ENCODE results near the gene GMDS. TPM values are rescaled to one million over a fixed set of nuclear protein-coding genes. Genes with fewer than 3 reads are reported as not detected.

The GMDS gene
- total RNA-seq, 1 experiment from 2014 or later: 7.9 TPM

- no peak for DNase-seq (ENCODE audit: low read depth in 1 of 2, low spot score in 2 of 2)
- no peak overlapping the region for H3K27ac ChIP-seq
- H3K4me1 ChIP-seq (replicated peaks): no peaks in the 10 kb centered on the region
- H3K4me3 ChIP-seq: no peak overlapping the region
- H3K27me3 ChIP-seq (replicated peaks): no peaks in the 10 kb centered on the region
- H3K36me3 ChIP-seq: 0 out of 2 replicates have a peak, but pooled peaks cover 2% of the 10 kb centered on the region
- no peaks in the 10 kb centered on the region for H3K9me3 ChIP-seq (replicated peaks)
These were observed 594.0 kb downstream of the GMDS start for GRCh38 chr6:1651362-1651761.

DNA sequence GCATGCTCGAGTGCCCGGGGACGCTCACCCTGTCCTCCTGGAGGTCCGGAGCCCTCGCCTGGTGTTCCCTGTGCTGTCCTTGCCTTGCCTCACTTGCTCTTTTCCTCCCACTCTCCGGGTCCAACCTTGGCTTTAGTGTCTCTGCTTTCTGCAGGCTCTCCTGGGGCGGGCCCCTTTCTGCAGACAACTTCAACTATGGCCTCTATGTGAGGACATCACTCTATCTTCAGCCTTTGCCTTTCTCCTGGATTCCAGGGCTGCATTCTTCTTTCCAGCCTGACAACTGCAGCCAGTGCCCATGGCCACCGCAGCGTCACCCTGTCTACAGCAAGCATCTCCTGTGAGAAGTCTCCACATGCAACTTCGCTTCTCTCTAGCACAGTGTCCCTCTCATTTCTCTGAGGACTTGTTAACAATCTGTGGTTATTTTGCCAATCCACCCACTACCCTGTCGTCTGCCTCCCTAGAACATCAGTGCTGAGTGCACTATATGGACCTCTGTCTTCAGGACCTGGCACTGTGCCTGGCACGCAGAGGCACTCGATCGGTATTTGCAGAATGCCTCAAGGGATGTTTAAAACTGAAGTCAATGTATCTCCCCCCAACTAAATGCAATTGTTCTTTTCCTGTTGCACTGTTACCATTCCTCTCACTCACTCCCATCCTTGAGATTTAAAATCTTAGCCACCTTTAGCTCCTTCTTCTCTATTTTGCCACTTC, 599.8 kb downstream of the GMDS start:
- no peaks in the 10 kb centered on the region for H3K36me3 ChIP-seq
- no peaks in the 10 kb centered on the region for H3K27me3 ChIP-seq (replicated peaks)
- H3K4me3 ChIP-seq: no peak overlapping the region
- H3K4me1 ChIP-seq (replicated peaks): no peaks in the 10 kb centered on the region
- H3K27ac ChIP-seq: no peak overlapping the region
- H3K9me3 ChIP-seq (replicated peaks): no peaks in the 10 kb centered on the region
- DNase-seq (ENCODE audit: low read depth in 1 of 2, low spot score in 2 of 2): no peak

DNA sequence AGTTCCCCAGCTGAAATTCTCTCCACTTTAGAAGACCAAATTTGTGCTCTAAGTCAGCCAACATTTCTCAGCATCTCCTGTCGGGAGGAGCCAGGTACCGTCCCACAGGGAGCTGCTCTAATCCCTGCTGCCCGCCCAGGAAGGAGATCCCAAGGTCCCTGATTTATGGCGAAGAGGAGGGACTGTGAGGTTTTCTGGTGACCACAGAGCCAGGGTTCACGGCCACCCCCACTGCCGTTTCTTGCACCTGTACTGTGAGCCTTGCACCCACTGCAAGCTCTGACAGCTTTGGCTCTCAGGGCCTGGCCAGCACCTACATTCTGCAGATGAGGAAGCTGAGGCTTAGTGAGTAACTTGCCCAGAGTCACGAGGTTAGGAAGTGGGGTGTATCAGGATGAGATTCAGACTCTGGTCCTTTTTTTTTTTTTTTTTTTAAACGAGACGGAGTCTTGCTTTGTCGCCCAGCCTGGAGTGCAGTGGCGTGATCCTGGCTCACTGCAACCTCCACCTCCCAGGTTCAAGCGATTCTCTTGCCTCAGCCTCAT, 600.8 kb downstream of the GMDS start:
- no peaks in the 10 kb centered on the region for H3K9me3 ChIP-seq (replicated peaks)
- no peaks in the 10 kb centered on the region for H3K36me3 ChIP-seq
- no peaks in the 10 kb centered on the region for H3K27me3 ChIP-seq (replicated peaks)
- no peaks in the 10 kb centered on the region for H3K4me1 ChIP-seq (replicated peaks)
- DNase-seq (ENCODE audit: low read depth in 1 of 2, low spot score in 2 of 2): no peak
- no peak overlapping the region for H3K27ac ChIP-seq
- no peak overlapping the region for H3K4me3 ChIP-seq

DNA sequence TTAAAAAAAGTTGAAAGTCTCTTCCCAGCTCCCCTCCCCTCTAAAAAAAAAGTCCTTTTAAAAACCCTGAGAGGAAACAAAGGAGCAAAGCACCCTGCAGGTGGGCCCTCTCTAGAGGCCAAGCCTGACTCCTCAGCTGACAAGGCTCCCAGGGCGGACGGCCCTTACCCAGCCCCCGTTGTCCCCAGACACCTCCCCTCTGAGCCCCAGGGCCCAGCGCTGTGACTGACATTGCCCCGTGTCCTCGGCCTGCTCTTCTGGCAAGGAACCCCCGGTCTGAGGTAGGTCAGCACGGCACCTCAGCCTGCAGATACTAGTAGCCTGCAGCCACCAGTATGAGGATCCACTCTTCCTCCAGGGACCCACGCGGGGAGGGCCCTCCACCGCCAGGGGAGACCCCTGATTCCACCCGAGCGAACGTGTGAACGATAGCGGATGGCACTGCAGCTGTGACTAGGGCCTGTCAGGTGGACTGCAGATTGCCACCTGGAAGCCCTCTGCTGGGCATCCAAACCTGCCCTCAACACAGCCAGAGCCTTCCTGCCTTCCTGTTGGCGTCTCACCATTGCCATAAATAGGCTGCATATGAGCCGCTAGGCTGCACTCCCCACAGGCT, 601.5 kb downstream of the GMDS start:
- Histone ChIP-seq H3K4me1 (replicated peaks) (no peaks in the 10 kb centered on the region), H3K9me3 (replicated peaks) (no peaks in the 10 kb centered on the region), H3K27ac (no peak overlapping the region), H3K36me3 (no peaks in the 10 kb centered on the region), H3K4me3 (no peak overlapping the region), H3K27me3 (replicated peaks) (no peaks in the 10 kb centered on the region)
- no peak for DNase-seq (ENCODE audit: low read depth in 1 of 2, low spot score in 2 of 2)

DNA sequence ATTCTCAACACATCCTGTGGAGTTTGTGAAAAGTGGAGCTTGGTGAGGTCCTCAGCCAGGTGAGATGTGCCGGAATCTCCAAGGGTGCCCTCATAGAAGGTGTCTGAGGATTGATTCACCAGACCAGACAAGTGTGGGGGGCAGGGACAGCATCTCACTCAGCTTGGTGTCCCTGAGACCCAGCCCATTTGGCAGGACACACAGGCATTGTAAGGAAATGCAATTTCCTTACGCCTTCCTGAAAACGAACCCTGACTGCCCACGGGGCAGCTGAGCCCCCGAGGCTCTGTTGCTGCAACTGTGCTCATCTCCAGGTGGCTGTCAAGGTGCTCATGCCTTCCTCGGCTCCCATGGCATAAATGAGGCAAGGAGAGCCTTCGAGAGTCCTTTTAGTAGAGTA, 602.3 kb downstream of the GMDS start:
- no peaks in the 10 kb centered on the region for H3K36me3 ChIP-seq
- H3K4me1 ChIP-seq (replicated peaks): no peaks in the 10 kb centered on the region
- DNase-seq (ENCODE audit: low read depth in 1 of 2, low spot score in 2 of 2): no peak
- H3K27me3 ChIP-seq (replicated peaks): no peaks in the 10 kb centered on the region
- H3K4me3 ChIP-seq: no peak overlapping the region
- H3K27ac ChIP-seq: no peak overlapping the region
- no peaks in the 10 kb centered on the region for H3K9me3 ChIP-seq (replicated peaks)

- no peak for DNase-seq (ENCODE audit: low read depth in 1 of 2, low spot score in 2 of 2)
- Histone ChIP-seq H3K27me3 (replicated peaks) (no peaks in the 10 kb centered on the region), H3K27ac (no peak overlapping the region), H3K9me3 (replicated peaks) (no peaks in the 10 kb centered on the region), H3K4me3 (no peak overlapping the region), H3K4me1 (replicated peaks) (no peaks in the 10 kb centered on the region; the same call in 1 of the 2 replicates), H3K36me3 (no peaks in the 10 kb centered on the region)
These were observed 604.0 kb downstream of the GMDS start for GRCh38 chr6:1641343-1641885.

- H3K27ac ChIP-seq: no peak overlapping the region
- H3K4me3 ChIP-seq: no peak overlapping the region
- DNase-seq (ENCODE audit: low read depth in 1 of 2, low spot score in 2 of 2): no peak
- peaks cover 4% of the 10 kb centered on the region; the same call in 1 of the 2 replicates for H3K4me1 ChIP-seq (replicated peaks)
- H3K9me3 ChIP-seq (replicated peaks): no peaks in the 10 kb centered on the region
- no peaks in the 10 kb centered on the region for H3K27me3 ChIP-seq (replicated peaks)
- no peaks in the 10 kb centered on the region for H3K36me3 ChIP-seq
These were observed 604.9 kb downstream of the GMDS start for GRCh38 chr6:1640476-1640875.

DNA sequence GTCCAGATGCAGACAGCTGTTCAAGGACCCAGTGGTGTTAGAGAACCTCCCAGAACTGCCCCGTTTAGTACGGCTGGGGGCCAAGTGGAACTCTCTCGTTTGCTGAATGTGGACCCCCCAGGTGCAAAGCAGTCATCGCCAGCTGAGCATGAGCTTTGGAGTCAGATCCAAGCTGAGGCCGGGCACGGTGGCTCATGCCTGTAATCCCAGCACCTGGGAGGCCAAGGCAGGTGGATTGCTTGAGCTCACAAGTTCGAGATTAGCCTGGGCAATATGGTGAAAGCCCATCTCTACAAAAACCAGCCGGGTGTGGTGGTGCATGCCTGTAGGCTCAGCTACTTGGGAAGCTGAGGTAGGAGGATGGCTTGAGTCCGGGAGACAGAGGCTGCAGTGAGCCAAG, 606.0 kb downstream of the GMDS start:
- no peak overlapping the region for H3K27ac ChIP-seq
- H3K4me1 ChIP-seq (replicated peaks): peaks cover 4% of the 10 kb centered on the region; the same call in 1 of the 2 replicates
- H3K36me3 ChIP-seq: no peaks in the 10 kb centered on the region
- DNase-seq (ENCODE audit: low read depth in 1 of 2, low spot score in 2 of 2): no peak
- H3K4me3 ChIP-seq: no peak overlapping the region
- no peaks in the 10 kb centered on the region for H3K9me3 ChIP-seq (replicated peaks)
- H3K27me3 ChIP-seq (replicated peaks): no peaks in the 10 kb centered on the region

GRCh38 chr6:1636971-1637871, 608.2 kb downstream of the GMDS start:
- H3K9me3 ChIP-seq (replicated peaks): no peaks in the 10 kb centered on the region
- no peaks in the 10 kb centered on the region for H3K36me3 ChIP-seq
- H3K27ac ChIP-seq: no peak overlapping the region
- peaks cover 4% of the 10 kb centered on the region; the same call in 1 of the 2 replicates for H3K4me1 ChIP-seq (replicated peaks)
- no peak for DNase-seq (ENCODE audit: low read depth in 1 of 2, low spot score in 2 of 2)
- H3K27me3 ChIP-seq (replicated peaks): no peaks in the 10 kb centered on the region
- H3K4me3 ChIP-seq: no peak overlapping the region

- DNase-seq (ENCODE audit: low read depth in 1 of 2, low spot score in 2 of 2): no peak
- Histone ChIP-seq H3K9me3 (replicated peaks) (no peaks in the 10 kb centered on the region), H3K27ac (no peak overlapping the region)
These were observed 609.1 kb downstream of the GMDS start for GRCh38 chr6:1636272-1636825.

GRCh38 chr6:1635305-1636010, 609.9 kb downstream of the GMDS start:
- DNase-seq (ENCODE audit: low read depth in 1 of 2, low spot score in 2 of 2): no peak
- H3K4me3 ChIP-seq: no peak overlapping the region
- no peaks in the 10 kb centered on the region for H3K9me3 ChIP-seq (replicated peaks)
- no peaks in the 10 kb centered on the region for H3K27me3 ChIP-seq (replicated peaks)
- H3K36me3 ChIP-seq: no peaks in the 10 kb centered on the region
- H3K4me1 ChIP-seq (replicated peaks): peaks cover 9% of the 10 kb centered on the region; the same call in 1 of the 2 replicates
- H3K27ac ChIP-seq: no peak overlapping the region

More at GRCh38 chr6:1636272-1636825, 609.1 kb downstream of the GMDS start:
- H3K36me3 ChIP-seq: no peaks in the 10 kb centered on the region
- H3K4me3 ChIP-seq: no peak overlapping the region
- no peaks in the 10 kb centered on the region for H3K27me3 ChIP-seq (replicated peaks)
- H3K4me1 ChIP-seq (replicated peaks): peaks cover 4% of the 10 kb centered on the region; the same call in 1 of the 2 replicates

GRCh38 chr6:1634081-1634480, 611.3 kb downstream of the GMDS start:
- no peaks in the 10 kb centered on the region for H3K36me3 ChIP-seq
- no peak overlapping the region for H3K4me3 ChIP-seq

More at GRCh38 chr6:1634081-1634480, 611.3 kb downstream of the GMDS start:
- Histone ChIP-seq H3K4me1 (replicated peaks) (peaks cover 10% of the 10 kb centered on the region; the same call in 1 of the 2 replicates), H3K9me3 (replicated peaks) (no peaks in the 10 kb centered on the region), H3K27ac (no peak overlapping the region), H3K27me3 (replicated peaks) (no peaks in the 10 kb centered on the region)
- no peak for DNase-seq (ENCODE audit: low read depth in 1 of 2, low spot score in 2 of 2)
